Endodermal cell (in vitro differentiated cells): ENCODE data around the gene LCE1A. TPM values are rescaled to one million over a fixed set of nuclear protein-coding genes. Genes with fewer than 3 reads are reported as not detected.

Experiments used
- DNase-seq: peaks from one replicate; pipeline ENCODE4 v3.0.0-alpha.2; 2017
- H3K27ac ChIP-seq: 2 replicates; pipeline ENCODE4 v1.5.1; 2013; ENCODE audit warnings: mild to moderate bottlenecking, low read depth, low read length, moderate library complexity
- H3K27me3 ChIP-seq: 2 replicates; pipeline ENCODE4 v1.6.1; 2013; ENCODE audit warnings: mild to moderate bottlenecking, low read length, moderate library complexity; ENCODE audit not compliant: insufficient read depth, control insufficient read depth, poor library complexity, severe bottlenecking
- H3K36me3 ChIP-seq: 2 replicates; pipeline ENCODE4 v1.7.0; 2013; ENCODE audit warnings: mild to moderate bottlenecking, low read length, moderate library complexity; ENCODE audit not compliant: control insufficient read depth, insufficient read depth
- H3K4me1 ChIP-seq: one replicate; pipeline ENCODE4 v1.7.0; 2013; ENCODE audit warnings: low read length; ENCODE audit not compliant: control insufficient read depth, insufficient read depth
- H3K4me3 ChIP-seq: 2 replicates; pipeline ENCODE4 v1.5.1; 2013; ENCODE audit warnings: mild to moderate bottlenecking, low read length, moderate library complexity
- H3K9ac ChIP-seq: 2 replicates; pipeline ENCODE4 v1.6.1; 2013; ENCODE audit warnings: mild to moderate bottlenecking, low read length, moderate library complexity; ENCODE audit not compliant: poor library complexity, severe bottlenecking; ENCODE audit errors: extremely low read depth
- H3K9me3 ChIP-seq: 2 replicates; pipeline ENCODE4 v1.6.1; 2013; ENCODE audit warnings: mild to moderate bottlenecking, low read length, moderate library complexity; ENCODE audit not compliant: control insufficient read depth
- H3K27ac Mint-ChIP-seq: 2 replicates; pipeline ENCODE4 v1.8.0; 2020; ENCODE audit warnings: mixed read lengths
- H3K27me3 Mint-ChIP-seq: 2 replicates; pipeline ENCODE4 v1.8.0; 2021; ENCODE audit warnings: mild to moderate bottlenecking, mixed read lengths; ENCODE audit not compliant: insufficient read depth
- H3K36me3 Mint-ChIP-seq: 2 replicates; pipeline ENCODE4 v1.8.0; 2020; ENCODE audit warnings: low read depth, mixed read lengths
- H3K4me1 Mint-ChIP-seq: 2 replicates; pipeline ENCODE4 v1.8.0; 2020; ENCODE audit warnings: mixed read lengths
- H3K4me3 Mint-ChIP-seq: 2 replicates; pipeline ENCODE4 v1.8.0; 2020; ENCODE audit warnings: mild to moderate bottlenecking, moderate library complexity, mixed read lengths
- H3K9me3 Mint-ChIP-seq: 2 replicates; pipeline ENCODE4 v1.8.0; 2020; ENCODE audit warnings: mild to moderate bottlenecking, mixed read lengths
- CTCF ChIP-seq: fragments of 200-600 bp; sonication (generic); conservative IDR thresholded peaks from 2 replicates; pipeline ENCODE4 v1.5.0; 2021; ENCODE audit warnings: antibody characterized with exemption, mild to moderate bottlenecking
- WGBS, 2 experiments: methylation state at CpG; one replicate each; pipeline versions ENCODE4 v1.1.5 to v1.1.7; 2013; ENCODE audit warnings: missing lambda C conversion rate in 2 of 2, mixed read lengths in 1 of 2; ENCODE audit not compliant: insufficient coverage in 1 of 2, insufficient read length in 1 of 2; 5-methylcytosine and 5-hydroxymethylcytosine counted together
- total RNA-seq, 2 donors: library from RNA; stranded (reverse); fragmentation: NEBNext Ultra II Directional in 1 of 2; extraction: Animal tissue kit (Norgen Biotek cat#: 25700) in 1 of 2; gene quantifications; 2 replicates in 1 of 2; 3 replicates in 1 of 2; pipeline ENCODE4 v1.2.1, GENCODE V29; 2021

Gene LCE1A
- total RNA-seq, 2 donors from 2014 or later: not detected

GRCh38 chr1:152860129-152860528 is 32.9 kb downstream of the LCE1A start:
- H3K9me3 Mint-ChIP-seq: peaks cover 79% of the 10 kb centered on the region

GRCh38 chr1:152861374-152861773 is 34.1 kb downstream of the LCE1A start:
- Histone ChIP-seq H3K9ac (no peak overlapping the region), H3K27ac (no peak overlapping the region), H3K4me1 (no peaks in the 10 kb centered on the region), H3K36me3 (no peaks in the 10 kb centered on the region), H3K27me3 (no peaks in the 10 kb centered on the region), H3K9me3 (peaks cover 79% of the 10 kb centered on the region), H3K4me3 (no peak overlapping the region)
- no peak for DNase-seq
- Mint-ChIP-seq H3K4me1 (no peaks in the 10 kb centered on the region), H3K36me3 (no peaks in the 10 kb centered on the region), H3K27me3 (no peaks in the 10 kb centered on the region), H3K27ac (no peak overlapping the region), H3K9me3 (peaks cover 67% of the 10 kb centered on the region), H3K4me3 (no peak overlapping the region)
- TF ChIP-seq CTCF: no peak
- WGBS, 2 experiments: 44 to 60% methylated on average over 4 of the region's 4 CpGs

More at GRCh38 chr1:152860129-152860528, 32.9 kb downstream of the LCE1A start:
- H3K4me1 ChIP-seq: no peaks in the 10 kb centered on the region
- no peak overlapping the region for H3K9ac ChIP-seq
- no peaks in the 10 kb centered on the region for H3K27me3 Mint-ChIP-seq
- no peaks in the 10 kb centered on the region for H3K4me1 Mint-ChIP-seq
- no peak for DNase-seq
- no peak overlapping the region for H3K27ac ChIP-seq
- H3K27me3 ChIP-seq: no peaks in the 10 kb centered on the region
- no peak overlapping the region for H3K27ac Mint-ChIP-seq
- no peaks in the 10 kb centered on the region for H3K36me3 Mint-ChIP-seq
- 46 to 64% methylated on average over 3 of the region's 3 CpGs for WGBS, 2 experiments
- no peak overlapping the region for H3K4me3 ChIP-seq
- no peak for TF ChIP-seq CTCF
- peaks cover 79% of the 10 kb centered on the region for H3K9me3 ChIP-seq
- no peak overlapping the region for H3K4me3 Mint-ChIP-seq
- H3K36me3 ChIP-seq: no peaks in the 10 kb centered on the region

- no peak overlapping the region for H3K27ac Mint-ChIP-seq
- H3K4me1 Mint-ChIP-seq: no peaks in the 10 kb centered on the region
- no peak for TF ChIP-seq CTCF
- H3K9ac ChIP-seq: no peak overlapping the region
- peaks cover 65% of the 10 kb centered on the region for H3K9me3 ChIP-seq
- H3K36me3 ChIP-seq: no peaks in the 10 kb centered on the region
- H3K9me3 Mint-ChIP-seq: peaks cover 39% of the 10 kb centered on the region
- no peak overlapping the region for H3K4me3 Mint-ChIP-seq
- H3K27me3 Mint-ChIP-seq: no peaks in the 10 kb centered on the region
- no peaks in the 10 kb centered on the region for H3K36me3 Mint-ChIP-seq
- no peaks in the 10 kb centered on the region for H3K4me1 ChIP-seq
- H3K4me3 ChIP-seq: no peak overlapping the region
- no peaks in the 10 kb centered on the region for H3K27me3 ChIP-seq
- DNase-seq: no peak
- no peak overlapping the region for H3K27ac ChIP-seq
Observed at GRCh38 chr1:152864443-152864842, 37.2 kb downstream of the LCE1A start.
